Keratinocyte (primary cell): Measurements from ENCODE around the gene HDAC9.

Source experiments
- CTCF ChIP-seq, 3 experiments: IDR thresholded peaks in 1 of 3; conservative IDR thresholded peaks in 1 of 3; optimal IDR thresholded peaks in 1 of 3; 2 replicates in 2 of 3; 3 replicates in 1 of 3; pipeline versions ENCODE3 to v1.5.1; 2011; ENCODE audit warnings: low read length in 3 of 3, mild to moderate bottlenecking in 3 of 3, moderate library complexity in 2 of 3, control low read depth in 1 of 3, inconsistent platforms in 1 of 3; ENCODE audit not compliant: insufficient read depth in 2 of 3; ENCODE audit errors: extremely low read depth in 1 of 3
- EZH2 ChIP-seq: IDR thresholded peaks from one replicate; pipeline ENCODE4 v1.6.1; 2012; ENCODE audit warnings: inconsistent platforms, mild to moderate bottlenecking, low read length, moderate library complexity

GRCh38 chr7:19015098-19015497 is 519.5 kb downstream of the HDAC9 start:
- TF ChIP-seq CTCF (optimal IDR thresholded peaks at IDR 0.05 in 1 of 3, IDR thresholded peaks at IDR 0.05 in 1 of 3, conservative IDR thresholded peaks at IDR 0.05 in 1 of 3; ENCODE audit: extremely low read depth in 1 of 3, insufficient read depth in 2 of 3, low read length in 3 of 3) (no peak), EZH2 (no peak)
